H1 (cell line): ENCODE measurements around the gene SEZ6L. TPM values are rescaled to one million over a fixed set of nuclear protein-coding genes. Genes with fewer than 3 reads are reported as not detected.

Source experiments
- CTCF ChIA-PET: fragments of 300-600 bp; sonication (Branson Sonifier 250); formaldehyde crosslinking; loops from one replicate; lab custom pipeline; 2021; ENCODE audit not compliant: partially characterized antibody; lab: Charles Lee
- POLR2A ChIA-PET: fragments of 300-600 bp; sonication (Branson Sonifier 250); formaldehyde crosslinking; loops from one replicate; lab custom pipeline; 2021; ENCODE audit warnings: inconsistent platforms; ENCODE audit not compliant: partially characterized antibody; lab: Charles Lee
- DNase-seq, 2 experiments: peaks; one replicate each; pipeline versions ENCODE4 v3.0.0 to v3.0.0-alpha.2; 2010 to 2022; ENCODE audit warnings: low spot score in 2 of 2, low read depth in 1 of 2, mixed read lengths in 1 of 2
- FAIRE-seq: peaks from 2 replicates; lab custom pipeline; 2011; peaks lifted over from hg19 to GRCh38; lab: Jason Lieb, UNC
- H2AFZ ChIP-seq: 2 replicates; pipeline ENCODE4 v1.8.1; 2012; ENCODE audit warnings: low read length, inconsistent platforms
- H2AK5ac ChIP-seq: 2 replicates; pipeline ENCODE4 v1.6.1; 2013; ENCODE audit warnings: low read depth, low read length
- H2BK120ac ChIP-seq: replicated peaks from 2 replicates; pipeline ENCODE3; 2013; ENCODE audit warnings: low read depth, low read length, inconsistent platforms
- H2BK12ac ChIP-seq: 2 replicates; pipeline ENCODE4 v1.6.1; 2013; ENCODE audit warnings: low read depth, low read length
- H2BK15ac ChIP-seq: 2 replicates; pipeline ENCODE4 v1.6.1; 2013; ENCODE audit warnings: low read length
- H2BK20ac ChIP-seq: 2 replicates; pipeline ENCODE4 v1.6.1; 2013; ENCODE audit warnings: low read length
- H2BK5ac ChIP-seq: 2 replicates; pipeline ENCODE4 v1.6.1; 2013; ENCODE audit warnings: low read depth, low read length
- H3K14ac ChIP-seq: 2 replicates; pipeline ENCODE4 v1.6.1; 2013; ENCODE audit warnings: inconsistent platforms; ENCODE audit not compliant: insufficient read length
- H3K18ac ChIP-seq: 2 replicates; pipeline ENCODE4 v1.6.1; 2013; ENCODE audit warnings: low read length; ENCODE audit errors: extremely low read depth
- H3K23ac ChIP-seq: 2 replicates; pipeline ENCODE4 v1.6.1; 2013; ENCODE audit warnings: inconsistent platforms; ENCODE audit not compliant: insufficient read length
- H3K23me2 ChIP-seq: 2 replicates; pipeline ENCODE4 v1.6.1; 2013; ENCODE audit warnings: low read depth, low read length
- H3K27ac ChIP-seq: 2 replicates; pipeline ENCODE4 v1.6.1; 2011; ENCODE audit warnings: low read depth, low read length, inconsistent platforms
- H3K27me3 ChIP-seq, 4 experiments: replicated peaks in 1 of 4; 1 replicate in 1 of 4; 2 replicates in 3 of 4; pipeline versions ENCODE4 v1.6.1 to v1.8.1; 2011 to 2013; ENCODE audit warnings: low read length in 3 of 4, mild to moderate bottlenecking in 3 of 4, inconsistent platforms in 2 of 4, mixed read lengths in 2 of 4, moderate library complexity in 1 of 4; ENCODE audit not compliant: control insufficient read depth in 3 of 4, insufficient read depth in 3 of 4; ENCODE audit errors: extremely low read depth in 1 of 4
- H3K36me3 ChIP-seq, 4 experiments: 2 replicates each; pipeline versions ENCODE4 v1.6.1 to v1.8.1; 2011 to 2013; ENCODE audit warnings: mild to moderate bottlenecking in 4 of 4, low read length in 3 of 4, moderate library complexity in 2 of 4, control low read depth in 1 of 4, inconsistent platforms in 1 of 4; ENCODE audit not compliant: insufficient read depth in 4 of 4, control insufficient read depth in 2 of 4
- H3K4ac ChIP-seq: replicated peaks from 2 replicates; pipeline ENCODE3; 2013; ENCODE audit warnings: low read length, low read depth, mixed read lengths, inconsistent platforms; ENCODE audit not compliant: insufficient read length
- H3K4me1 ChIP-seq, 4 experiments: replicated peaks in 1 of 4; 1 replicate in 1 of 4; 2 replicates in 3 of 4; pipeline versions ENCODE4 v1.6.1 to v1.8.1; 2011 to 2013; ENCODE audit warnings: low read length in 3 of 4, inconsistent platforms in 2 of 4, mixed read lengths in 1 of 4; ENCODE audit not compliant: insufficient read depth in 4 of 4, control insufficient read depth in 3 of 4
- H3K4me2 ChIP-seq, 2 experiments: 2 replicates each; pipeline versions ENCODE4 v1.6.1 to v1.8.1; 2011 to 2013; ENCODE audit warnings: low read depth in 2 of 2, low read length in 2 of 2, control low read depth in 1 of 2, inconsistent platforms in 1 of 2, mild to moderate bottlenecking in 1 of 2; ENCODE audit not compliant: insufficient read depth in 1 of 2
- H3K4me3 ChIP-seq, 4 experiments: fragments of 200-600, 300-600 bp in 1 of 4; sonication (generic), shearing (Covaris generic), sonication (Bioruptor Twin) in 1 of 4; 2 replicates each; pipeline versions ENCODE4 v1.5.1 to v1.8.1; 2011 to 2016; ENCODE audit warnings: low read length in 4 of 4, low read depth in 3 of 4, control low read depth in 2 of 4, inconsistent platforms in 2 of 4, mild to moderate bottlenecking in 2 of 4, mixed read lengths in 1 of 4, moderate library complexity in 1 of 4; ENCODE audit not compliant: insufficient read depth in 2 of 4; ENCODE audit errors: extremely low read depth in 1 of 4
- H3K56ac ChIP-seq: replicated peaks from 2 replicates; pipeline ENCODE3; 2013; ENCODE audit warnings: low read depth, mild to moderate bottlenecking, mixed read lengths, low read length, inconsistent platforms; ENCODE audit not compliant: insufficient read length
- H3K79me1 ChIP-seq: 2 replicates; pipeline ENCODE4 v1.6.1; 2013; ENCODE audit warnings: low read depth, low read length, control low read depth
- H3K79me2 ChIP-seq, 2 experiments: 2 replicates each; pipeline versions ENCODE4 v1.6.1 to v1.8.1; 2012 to 2013; ENCODE audit warnings: low read length in 2 of 2, mild to moderate bottlenecking in 2 of 2, inconsistent platforms in 1 of 2; ENCODE audit not compliant: insufficient read depth in 2 of 2, control insufficient read depth in 1 of 2
- H3K9ac ChIP-seq, 4 experiments: replicated peaks in 1 of 4; 1 replicate in 1 of 4; 2 replicates in 3 of 4; pipeline versions ENCODE4 v1.6.1 to v1.8.1; 2011 to 2013; ENCODE audit warnings: low read depth in 3 of 4, low read length in 3 of 4, control low read depth in 2 of 4, mild to moderate bottlenecking in 2 of 4, moderate library complexity in 2 of 4, inconsistent platforms in 1 of 4; ENCODE audit errors: extremely low read depth in 1 of 4
- H3K9me3 ChIP-seq, 2 experiments: 2 replicates each; pipeline versions ENCODE4 v1.6.1 to v1.8.1; 2012 to 2013; ENCODE audit warnings: mild to moderate bottlenecking in 2 of 2, moderate library complexity in 2 of 2, control low read depth in 1 of 2, inconsistent platforms in 1 of 2, low read depth in 1 of 2, low read length in 1 of 2, mixed read lengths in 1 of 2; ENCODE audit not compliant: insufficient read depth in 2 of 2
- H4K20me1 ChIP-seq, 2 experiments: replicated peaks in 1 of 2; 2 replicates each; pipeline versions ENCODE3 to v1.8.1; 2011 to 2013; ENCODE audit warnings: inconsistent platforms in 2 of 2, low read length in 2 of 2, mild to moderate bottlenecking in 1 of 2; ENCODE audit not compliant: insufficient read depth in 2 of 2, control insufficient read depth in 1 of 2
- H4K5ac ChIP-seq: 2 replicates; pipeline ENCODE4 v1.6.1; 2013; ENCODE audit warnings: low read length, low read depth, mixed read lengths, inconsistent platforms; ENCODE audit not compliant: insufficient read length
- H4K8ac ChIP-seq: 2 replicates; pipeline ENCODE4 v1.8.0; 2013; ENCODE audit warnings: mild to moderate bottlenecking, moderate library complexity, low read length, inconsistent platforms; ENCODE audit not compliant: insufficient read depth; ENCODE audit errors: extremely low read depth
- H4K91ac ChIP-seq: replicated peaks from 2 replicates; pipeline ENCODE3; 2013; ENCODE audit warnings: low read length, mixed read lengths, inconsistent platforms; ENCODE audit not compliant: insufficient read length
- ASH2L ChIP-seq: fragments of 200-600, 300-600 bp; sonication (generic); IDR thresholded peaks from one replicate; pipeline ENCODE4 v1.7.1; 2017; ENCODE audit warnings: low read length
- FOSL1 ChIP-seq: IDR thresholded peaks from 2 replicates; pipeline ENCODE4 v1.6.1; 2011; ENCODE audit warnings: mild to moderate bottlenecking, low read depth, low read length, moderate library complexity; ENCODE audit not compliant: insufficient read depth
- GABPA ChIP-seq: IDR thresholded peaks from 2 replicates; pipeline ENCODE4 v1.6.1; 2011; ENCODE audit warnings: mild to moderate bottlenecking, low read length, moderate library complexity, borderline replicate concordance; ENCODE audit not compliant: insufficient read depth
- GTF2F1 ChIP-seq: IDR thresholded peaks from 2 replicates; pipeline ENCODE4 v1.6.1; 2012; ENCODE audit warnings: low read depth, low read length, improper control_type of control experiment, borderline replicate concordance
- POLR2A ChIP-seq, 2 experiments: IDR thresholded peaks; 1 replicate in 1 of 2; 2 replicates in 1 of 2; pipeline ENCODE4 v1.6.1; 2011; ENCODE audit warnings: low read depth in 2 of 2, low read length in 2 of 2, mild to moderate bottlenecking in 2 of 2; ENCODE audit errors: control extremely low read depth in 1 of 2
- SP1 ChIP-seq: IDR thresholded peaks from 2 replicates; pipeline ENCODE4 v1.6.1; 2011; ENCODE audit warnings: low read depth, low read length
- ZNF274 ChIP-seq: IDR thresholded peaks from 2 replicates; pipeline ENCODE4 v1.7.0; 2012; ENCODE audit warnings: low read length, borderline replicate concordance; ENCODE audit errors: extremely low read depth
- WGBS, 2 experiments: shearing (Covaris generic) in 1 of 2; methylation state at CpG; one replicate each; pipeline versions ENCODE4 v1.1.6 to v1.1.7; 2013 to 2015; ENCODE audit warnings: low lambda C conversion rate in 2 of 2, mixed read lengths in 2 of 2, inconsistent platforms in 1 of 2, low coverage in 1 of 2, missing lambda C conversion rate in 1 of 2; ENCODE audit not compliant: insufficient replicate concordance in 2 of 2, insufficient coverage in 1 of 2, insufficient read length in 1 of 2; ENCODE audit errors: extremely low coverage in 1 of 2, missing lambda C conversion rate in 1 of 2; 5-methylcytosine and 5-hydroxymethylcytosine counted together
- polyA plus RNA-seq, 7 experiments: library from polyadenylated mRNA; depleted of rRNA in 3 of 7; stranded (reverse) in 5 of 7; unstranded in 2 of 7; fragments of >200 nt in 5 of 7; fragments of 200-250 nt in 2 of 7; gene quantifications; 1 replicate in 5 of 7; 2 replicates in 1 of 7; 4 replicates in 1 of 7; pipeline versions ENCODE4 v1.2.1 to v1.2.3, GENCODE V29; 2011 to 2013; ENCODE audit warnings: missing spikeins in 2 of 7, mixed read lengths in 2 of 7
- total RNA-seq: library from RNA; stranded (reverse); fragmentation: NEBNext Ultra II Directional; extraction: Animal tissue kit (Norgen Biotek cat#: 25700); gene quantifications from 2 replicates; pipeline ENCODE4 v1.2.1, GENCODE V29; 2021

SEZ6L gene
- total and polyA plus RNA-seq, 2 of the 8 experiments (the other 6 are each of a cell fraction or from before 2014, with no cell fraction given), result 0.06 to 0.33 TPM

DNA sequence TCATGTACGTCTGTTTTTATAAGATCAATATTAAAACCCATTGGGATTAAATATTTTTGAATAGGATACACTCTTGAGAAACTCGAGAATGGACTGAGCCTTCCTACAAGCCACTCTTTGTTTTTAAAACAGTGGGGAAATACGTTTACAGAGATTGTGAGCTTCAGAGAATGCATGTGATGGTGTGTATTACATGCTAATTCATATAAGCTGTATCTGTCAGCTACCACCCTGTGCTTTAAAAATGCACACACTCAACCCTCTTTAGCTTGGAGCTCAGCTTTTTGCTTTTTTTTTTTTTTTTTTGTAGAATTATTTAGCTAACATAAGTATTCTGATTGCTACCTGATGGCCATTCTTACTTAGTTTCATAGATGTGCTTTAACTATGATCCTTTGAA is 213.5 kb downstream of the SEZ6L start:
- H3K9ac ChIP-seq, result no peak overlapping the region
- H3K27ac ChIP-seq, result no peak overlapping the region
- no peak overlapping the region for H2BK5ac ChIP-seq
- FAIRE-seq (no peak), DNase-seq (no peak)
- no peak overlapping the region for H3K4ac ChIP-seq
- no peaks in the 10 kb centered on the region for H3K79me1 ChIP-seq
- H3K79me2 ChIP-seq, result no peaks in the 10 kb centered on the region
- TF ChIP-seq FOSL1 (no peak), GABPA (no peak), GTF2F1 (no peak), ZNF274 (no peak), POLR2A (IDR thresholded peaks at IDR 0.05; ENCODE audit: control extremely low read depth in 1 of 2, low read depth in 2 of 2, low read length in 2 of 2) (no peak), ASH2L (no peak), SP1 (no peak)
- H2AK5ac ChIP-seq, result no peak overlapping the region
- ChIA-PET CTCF (interaction anchor here (1.0 to 6.7 kb wide), 8 partner anchors 8 to 120 kb away, joined by 3 to 55 read pairs (median 6); no protein-coding TSS in a partner anchor), POLR2A (no interaction called here)
- WGBS, 2 experiments, result 74% methylated on average over 3 of the region's 3 CpGs; no CpG with 5 or more reads in 1 of the 2 experiments
- no peak overlapping the region for H2BK120ac ChIP-seq
- no peak overlapping the region for H2BK12ac ChIP-seq
- H3K9me3 ChIP-seq, result no peaks in the 10 kb centered on the region
- H4K5ac ChIP-seq, result no peak overlapping the region
- no peak overlapping the region for H3K4me3 ChIP-seq
- peaks cover 0 to 5% (median 0%) of the 10 kb centered on the region in 4 experiments; a peak in 2 of 7 replicates for H3K4me1 ChIP-seq
- no peaks in the 10 kb centered on the region for H3K23me2 ChIP-seq
- no peak overlapping the region for H3K4me2 ChIP-seq
- no peak overlapping the region for H4K91ac ChIP-seq
- no peaks in the 10 kb centered on the region for H3K36me3 ChIP-seq
- H3K27me3 ChIP-seq, result no peaks in the 10 kb centered on the region
- H3K14ac ChIP-seq, result no peak overlapping the region
- H2AFZ ChIP-seq, result no peak overlapping the region
- H2BK15ac ChIP-seq, result no peak overlapping the region
- no peak overlapping the region for H4K8ac ChIP-seq
- H4K20me1 ChIP-seq, result no peaks in the 10 kb centered on the region
- H2BK20ac ChIP-seq, result no peak overlapping the region
- no peak overlapping the region for H3K56ac ChIP-seq
- no peak overlapping the region for H3K23ac ChIP-seq
- no peak overlapping the region for H3K18ac ChIP-seq
